HG03159 (cell line): Measurements from ENCODE around the gene SLC2A4RG.
A peak's percentile ranks its signal among the peaks of the same experiment; 100 is the strongest.

Source experiments
- ATAC-seq: cut with Tn5 transposase; IDR thresholded peaks from one replicate; pipeline ENCODE4 v1.9.1; 2021; ENCODE audit warnings: mild to moderate bottlenecking, moderate library complexity; ENCODE audit not compliant: unreplicated experiment

The SLC2A4RG gene, protein sequence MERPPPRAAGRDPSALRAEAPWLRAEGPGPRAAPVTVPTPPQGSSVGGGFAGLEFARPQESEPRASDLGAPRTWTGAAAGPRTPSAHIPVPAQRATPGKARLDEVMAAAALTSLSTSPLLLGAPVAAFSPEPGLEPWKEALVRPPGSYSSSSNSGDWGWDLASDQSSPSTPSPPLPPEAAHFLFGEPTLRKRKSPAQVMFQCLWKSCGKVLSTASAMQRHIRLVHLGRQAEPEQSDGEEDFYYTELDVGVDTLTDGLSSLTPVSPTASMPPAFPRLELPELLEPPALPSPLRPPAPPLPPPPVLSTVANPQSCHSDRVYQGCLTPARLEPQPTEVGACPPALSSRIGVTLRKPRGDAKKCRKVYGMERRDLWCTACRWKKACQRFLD

DNA sequence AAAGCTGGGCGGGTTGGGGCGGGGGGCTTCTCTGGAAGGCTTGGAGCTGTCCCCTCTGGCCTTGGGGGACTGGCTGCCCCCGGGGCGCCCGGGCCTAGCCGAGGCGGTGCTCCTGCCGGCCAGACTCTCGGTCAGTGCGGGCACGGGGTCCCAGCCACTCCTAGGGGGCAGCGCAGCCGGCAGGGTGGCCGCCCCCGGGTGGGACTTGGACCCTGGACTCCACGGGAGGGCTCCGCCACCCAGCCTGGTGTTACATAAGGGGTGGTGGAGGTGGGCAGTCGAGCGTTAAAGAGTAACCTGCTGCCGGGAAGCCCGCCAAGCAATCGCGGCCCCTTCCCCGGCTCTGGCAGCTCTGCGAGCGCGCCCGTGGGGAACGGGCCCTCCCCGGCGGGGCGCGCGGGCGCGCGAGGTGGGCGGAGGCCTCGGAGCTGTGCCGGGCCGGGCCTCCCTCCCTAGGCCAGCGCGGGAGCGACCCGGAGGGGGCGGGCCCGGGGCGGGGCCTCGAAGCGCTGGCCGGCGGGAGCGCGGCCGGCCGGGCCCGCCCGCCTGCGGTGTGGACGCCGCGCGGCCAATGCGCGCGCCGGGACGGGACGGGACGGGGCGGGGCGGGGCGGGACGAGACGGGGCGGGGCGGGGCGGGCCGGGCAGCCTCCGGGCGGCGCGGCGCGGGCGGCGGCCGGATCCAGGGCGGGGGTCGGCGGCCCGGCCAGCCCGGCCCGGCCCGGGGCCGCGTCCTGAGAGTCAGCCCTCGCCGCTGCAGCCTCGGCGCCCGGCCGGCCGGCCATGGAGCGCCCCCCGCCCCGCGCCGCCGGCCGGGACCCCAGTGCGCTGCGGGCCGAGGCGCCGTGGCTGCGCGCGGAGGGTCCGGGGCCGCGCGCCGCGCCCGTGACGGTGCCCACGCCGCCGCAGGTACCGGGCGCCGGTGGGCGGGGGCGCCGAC is at the start of gene SLC2A4RG:
Gene SLC2A4RG, plus strand, starts transcription at position 647 of the 940 bp plus-strand sequence. Its CDS starts 137 bp downstream, at position 784.
- peak; percentile 36 for ATAC-seq

DNA sequence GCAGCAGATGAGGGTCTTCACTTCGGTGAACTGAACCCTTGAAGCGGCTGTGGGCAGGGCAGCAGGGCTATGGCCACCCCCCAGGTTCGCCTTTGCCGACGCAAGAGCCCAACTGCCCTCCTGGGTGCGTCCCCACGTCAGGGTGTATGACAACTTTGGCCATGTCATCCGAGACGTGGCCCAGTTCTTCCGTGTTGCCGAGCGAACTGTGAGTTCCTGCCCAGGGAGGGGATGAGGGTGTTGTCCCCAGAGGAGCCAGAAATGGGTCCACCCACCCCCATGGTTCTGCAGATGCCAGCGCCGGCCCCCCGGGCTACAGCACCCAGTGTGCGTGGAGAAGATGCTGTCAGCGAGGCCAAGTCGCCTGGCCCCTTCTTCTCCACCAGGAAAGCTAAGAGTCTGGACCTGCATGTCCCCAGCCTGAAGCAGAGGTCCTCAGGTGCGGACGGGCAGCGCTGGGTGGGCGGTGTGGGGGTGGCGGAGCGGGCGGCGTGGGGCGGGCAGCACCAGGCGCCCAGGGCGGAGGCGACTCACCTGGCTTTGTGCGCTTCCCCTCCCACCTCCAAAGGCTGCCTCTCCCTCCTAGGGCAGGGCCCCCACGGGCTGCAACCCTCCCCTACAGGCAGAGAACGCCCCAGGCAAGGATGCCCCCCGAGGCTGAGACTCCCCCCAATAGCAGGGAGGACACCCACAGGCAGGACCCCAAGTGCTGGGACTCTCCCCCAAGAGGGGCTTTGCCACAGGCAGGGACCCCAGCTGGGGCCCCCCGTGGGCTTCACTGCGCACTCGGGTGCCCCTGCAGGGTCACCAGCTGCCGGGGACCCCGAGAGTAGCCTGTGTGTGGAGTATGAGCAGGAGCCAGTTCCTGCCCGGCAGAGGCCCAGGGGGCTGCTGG is 49.3 kb upstream of the SLC2A4RG start:
- ATAC-seq = no peak

DNA sequence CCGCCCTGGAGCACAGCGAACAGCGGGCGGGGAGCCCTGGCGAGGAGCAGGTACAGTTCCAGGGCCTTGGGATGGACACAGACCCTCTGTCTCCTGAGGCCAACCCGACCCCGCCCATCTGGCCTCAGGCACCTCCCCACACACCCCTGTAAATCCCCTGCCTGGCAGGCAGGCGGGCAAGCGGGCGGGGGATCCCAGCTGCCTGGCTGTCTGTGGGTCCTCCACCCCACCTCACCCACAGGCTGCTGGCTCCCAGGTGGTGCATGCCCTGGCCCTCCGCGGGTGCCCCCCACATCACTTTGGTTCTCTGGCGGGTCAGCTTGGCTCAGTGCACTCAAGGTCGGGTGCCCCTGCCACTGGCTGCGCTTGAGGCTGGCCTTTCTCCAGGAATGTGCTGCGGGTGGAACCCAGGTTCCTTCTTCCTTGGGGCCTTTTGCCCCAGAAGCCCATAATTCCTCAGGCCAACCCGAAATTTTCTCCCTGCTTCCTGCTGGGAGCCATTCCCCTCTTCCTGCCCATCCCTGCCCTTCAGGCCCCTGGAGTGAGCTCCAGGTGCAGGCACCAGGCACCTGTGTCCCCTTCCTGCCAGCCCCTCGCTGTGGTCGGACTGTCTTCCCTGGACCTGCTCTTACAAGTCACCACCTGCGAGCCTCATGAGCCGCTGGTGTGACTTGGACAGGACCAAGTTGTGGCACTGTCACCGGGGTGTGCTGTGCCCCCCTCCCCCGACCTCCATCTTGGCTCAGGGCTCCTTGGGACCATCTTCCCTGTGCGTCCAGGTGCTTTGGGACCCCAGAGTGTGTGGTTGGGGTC is 48.5 kb upstream of the SLC2A4RG start:
- ATAC-seq = no peak

DNA sequence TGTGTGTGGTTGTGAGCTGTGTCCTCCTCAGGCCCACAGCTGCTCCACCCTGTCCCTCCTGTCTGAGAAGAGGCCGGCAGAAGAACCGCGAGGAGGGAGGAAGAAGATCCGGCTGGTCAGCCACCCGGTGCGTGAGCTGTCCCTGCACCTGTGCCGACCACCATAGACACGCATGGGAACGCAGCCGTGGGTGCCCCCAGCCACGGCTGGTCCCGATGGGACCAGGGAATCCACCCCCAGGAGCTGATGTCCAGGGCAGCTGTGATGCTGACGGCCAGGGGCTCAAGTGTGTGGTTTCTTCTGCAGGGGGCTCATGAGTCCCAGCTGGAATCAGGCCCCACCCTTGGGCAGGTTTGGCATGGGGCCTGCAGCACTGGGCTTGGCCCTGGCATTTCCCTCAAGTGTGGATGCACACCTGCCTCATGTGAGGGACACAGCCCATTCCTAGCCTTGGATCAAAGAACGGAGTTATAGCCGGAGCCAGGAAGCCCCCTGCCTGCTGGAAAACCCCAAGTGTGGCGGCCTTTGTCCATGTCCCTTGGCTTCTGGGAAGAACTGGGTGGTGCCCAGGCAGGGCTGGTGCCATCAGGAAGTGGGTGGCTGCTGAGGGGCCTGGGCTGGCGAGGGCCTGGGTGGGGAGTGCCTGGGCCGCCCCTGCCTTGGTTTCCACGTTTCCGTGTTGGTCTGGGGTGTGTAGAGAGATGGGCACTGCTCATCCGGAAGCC is 47.7 kb upstream of the SLC2A4RG start:
- ATAC-seq = no peak

DNA sequence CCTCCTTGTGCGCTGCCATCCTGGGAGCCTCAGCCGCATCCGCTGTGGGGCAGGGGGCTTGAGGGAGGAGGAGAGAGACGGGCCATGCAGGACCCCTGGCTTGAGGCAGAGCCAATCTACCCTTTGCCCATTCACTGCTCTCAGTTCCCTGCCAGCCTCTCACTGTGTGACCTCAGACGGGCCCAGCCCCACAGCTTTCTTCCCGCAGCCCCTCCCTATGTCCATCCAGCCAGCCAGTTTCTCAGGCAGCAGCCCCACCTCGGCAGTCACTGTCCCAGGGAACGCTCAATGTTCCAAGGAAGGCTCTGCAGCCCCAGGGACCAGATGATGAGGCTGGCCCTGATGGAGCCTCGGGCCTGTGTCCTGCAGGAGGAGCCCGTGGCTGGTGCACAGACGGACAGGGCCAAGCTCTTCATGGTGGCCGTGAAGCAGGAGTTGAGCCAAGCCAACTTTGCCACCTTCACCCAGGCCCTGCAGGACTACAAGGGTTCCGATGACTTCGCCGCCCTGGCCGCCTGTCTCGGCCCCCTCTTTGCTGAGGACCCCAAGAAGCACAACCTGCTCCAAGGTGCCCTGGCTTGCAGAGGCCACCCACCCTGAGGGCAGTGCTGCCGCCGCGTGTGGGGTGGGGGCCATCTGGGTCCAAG is 47.0 kb upstream of the SLC2A4RG start:
- no peak for ATAC-seq

DNA sequence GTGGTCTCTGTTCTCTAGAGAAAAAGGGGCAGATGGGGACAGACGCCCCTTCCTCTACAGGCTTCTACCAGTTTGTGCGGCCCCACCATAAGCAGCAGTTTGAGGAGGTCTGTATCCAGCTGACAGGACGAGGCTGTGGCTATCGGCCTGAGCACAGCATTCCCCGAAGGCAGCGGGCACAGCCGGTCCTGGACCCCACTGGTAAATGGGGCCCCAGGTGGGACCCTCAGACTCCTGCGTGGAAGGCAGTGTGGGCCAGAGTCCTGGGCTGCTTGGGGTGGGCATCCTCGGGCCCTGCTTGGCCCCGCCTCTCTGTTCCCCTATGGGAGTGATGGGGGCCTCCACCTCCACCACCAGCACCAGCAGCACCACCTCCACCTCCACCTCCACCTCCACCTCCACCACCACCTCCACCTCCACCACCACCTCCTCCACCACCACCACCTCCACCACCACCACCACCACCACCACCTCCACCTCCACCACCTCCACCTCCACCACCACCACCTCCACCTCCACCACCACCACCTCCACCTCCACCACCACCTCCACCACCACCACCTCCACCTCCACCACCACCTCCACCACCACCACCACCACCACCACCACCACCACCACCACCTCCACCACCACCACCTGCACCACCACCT is 46.4 kb upstream of the SLC2A4RG start:
- ATAC-seq = no peak

DNA sequence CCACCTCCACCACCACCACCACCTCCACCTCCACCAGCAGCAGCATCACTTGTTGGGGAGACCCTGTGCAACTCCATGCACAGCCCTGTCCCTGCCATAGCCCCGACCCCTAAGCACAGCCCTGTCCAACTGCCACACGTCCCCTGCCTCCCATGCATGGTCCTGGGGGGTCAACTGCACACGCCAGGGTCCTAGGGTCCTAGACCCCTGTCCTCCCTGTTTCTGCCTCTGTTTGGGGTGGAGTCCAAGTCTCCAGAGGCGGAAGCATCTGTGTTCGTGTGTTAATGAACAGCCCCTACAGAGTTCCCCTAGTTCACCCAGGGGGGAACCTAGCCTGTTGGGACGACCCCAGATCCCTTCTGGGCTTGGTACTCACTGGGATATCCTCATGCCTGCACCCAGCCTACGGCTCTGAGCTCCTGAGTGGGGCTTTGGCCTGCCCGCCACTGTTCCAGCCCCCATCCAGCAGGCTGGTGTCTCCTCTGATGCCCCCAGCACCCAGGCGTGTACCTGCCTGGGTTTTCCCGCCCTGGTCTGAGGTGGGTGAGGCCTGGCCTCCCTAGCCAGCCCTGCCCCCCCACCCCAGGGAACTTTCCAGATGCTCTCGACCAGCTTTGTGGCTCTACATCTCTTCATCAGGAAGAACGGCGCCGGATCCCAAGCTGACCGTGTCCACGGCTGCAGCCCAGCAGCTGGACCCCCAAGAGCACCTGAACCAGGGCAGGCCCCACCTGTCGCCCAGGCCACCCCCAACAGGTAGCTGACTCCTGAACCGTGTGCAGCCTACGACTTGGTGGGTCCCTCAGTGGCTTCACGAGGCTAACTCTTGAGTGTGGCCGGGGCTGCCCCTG is 45.6 kb upstream of the SLC2A4RG start:
- no peak for ATAC-seq

DNA sequence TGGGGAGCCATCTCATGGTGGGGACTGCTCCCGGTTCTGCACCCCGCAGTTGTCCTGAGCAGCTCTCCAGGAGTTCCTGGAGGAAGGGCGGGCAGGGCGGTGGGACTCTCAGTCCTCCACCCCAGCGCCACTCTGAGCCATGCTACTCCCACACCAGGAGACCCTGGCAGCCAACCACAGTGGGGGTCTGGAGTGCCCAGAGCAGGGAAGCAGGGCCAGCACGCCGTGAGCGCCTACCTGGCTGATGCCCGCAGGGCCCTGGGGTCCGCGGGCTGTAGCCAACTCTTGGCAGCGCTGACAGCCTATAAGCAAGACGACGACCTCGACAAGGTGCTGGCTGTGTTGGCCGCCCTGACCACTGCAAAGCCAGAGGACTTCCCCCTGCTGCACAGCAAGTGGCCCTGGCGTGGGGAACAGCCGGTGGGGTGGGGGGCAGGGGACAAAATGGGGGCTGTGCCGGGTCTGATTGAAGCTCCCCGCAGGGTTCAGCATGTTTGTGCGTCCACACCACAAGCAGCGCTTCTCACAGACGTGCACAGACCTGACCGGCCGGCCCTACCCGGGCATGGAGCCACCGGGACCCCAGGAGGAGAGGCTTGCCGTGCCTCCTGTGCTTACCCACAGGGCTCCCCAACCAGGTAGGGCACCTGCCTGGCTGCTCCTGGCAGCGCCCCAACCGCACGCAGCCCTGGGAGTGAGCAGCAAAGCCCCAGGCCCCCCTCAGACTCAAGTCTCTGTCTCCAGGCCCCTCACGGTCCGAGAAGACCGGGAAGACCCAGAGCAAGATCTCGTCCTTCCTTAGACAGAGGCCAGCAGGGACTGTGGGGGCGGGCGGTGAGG is 44.8 kb upstream of the SLC2A4RG start:
- no peak for ATAC-seq

DNA sequence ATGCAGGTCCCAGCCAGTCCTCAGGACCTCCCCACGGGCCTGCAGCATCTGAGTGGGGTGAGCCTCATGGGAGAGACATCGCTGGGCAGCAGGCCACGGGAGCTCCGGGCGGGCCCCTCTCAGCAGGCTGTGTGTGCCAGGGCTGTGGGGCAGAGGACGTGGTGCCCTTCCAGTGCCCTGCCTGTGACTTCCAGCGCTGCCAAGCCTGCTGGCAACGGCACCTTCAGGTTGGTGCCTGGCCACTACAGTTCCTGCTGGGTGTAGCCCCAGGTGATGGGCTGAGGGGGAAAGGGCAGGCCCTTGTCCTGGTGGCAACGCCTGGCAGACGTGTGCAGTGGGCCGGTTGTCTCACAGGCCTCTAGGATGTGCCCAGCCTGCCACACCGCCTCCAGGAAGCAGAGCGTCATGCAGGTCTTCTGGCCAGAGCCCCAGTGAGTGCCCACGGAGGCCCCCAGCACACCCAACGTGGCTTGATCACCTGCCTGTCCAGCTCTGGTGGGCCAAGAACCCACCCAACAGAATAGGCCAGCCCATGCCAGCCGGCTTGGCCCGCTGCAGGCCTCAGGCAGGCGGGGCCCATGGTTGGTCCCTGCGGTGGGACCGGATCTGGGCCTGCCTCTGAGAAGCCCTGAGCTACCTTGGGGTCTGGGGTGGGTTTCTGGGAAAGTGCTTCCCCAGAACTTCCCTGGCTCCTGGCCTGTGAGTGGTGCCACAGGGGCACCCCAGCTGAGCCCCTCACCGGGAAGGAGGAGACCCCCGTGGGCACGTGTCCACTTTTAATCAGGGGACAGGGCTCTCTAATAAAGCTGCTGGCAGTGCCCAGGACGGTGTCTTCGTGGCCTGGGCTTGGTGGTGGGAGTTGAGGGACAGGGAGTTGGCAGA is 43.9 kb upstream of the SLC2A4RG start:
- ATAC-seq = no peak

DNA sequence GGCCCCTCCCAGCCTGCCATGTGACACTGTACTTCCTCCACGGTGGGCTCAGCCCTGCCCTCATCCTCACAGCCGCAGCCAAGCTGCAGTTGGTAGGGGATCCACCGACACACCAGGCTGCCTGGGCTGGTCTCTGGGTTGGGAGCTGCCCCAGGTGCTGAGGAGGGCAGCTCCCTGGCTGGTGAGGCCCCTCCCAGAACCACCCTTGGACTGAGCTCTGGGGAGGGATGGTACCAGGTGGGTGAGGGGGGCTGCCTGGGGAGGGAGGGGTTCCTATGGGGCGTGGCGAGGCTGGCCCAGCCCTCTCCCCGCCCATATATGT is 43.3 kb upstream of the SLC2A4RG start:
- ATAC-seq = no peak

DNA sequence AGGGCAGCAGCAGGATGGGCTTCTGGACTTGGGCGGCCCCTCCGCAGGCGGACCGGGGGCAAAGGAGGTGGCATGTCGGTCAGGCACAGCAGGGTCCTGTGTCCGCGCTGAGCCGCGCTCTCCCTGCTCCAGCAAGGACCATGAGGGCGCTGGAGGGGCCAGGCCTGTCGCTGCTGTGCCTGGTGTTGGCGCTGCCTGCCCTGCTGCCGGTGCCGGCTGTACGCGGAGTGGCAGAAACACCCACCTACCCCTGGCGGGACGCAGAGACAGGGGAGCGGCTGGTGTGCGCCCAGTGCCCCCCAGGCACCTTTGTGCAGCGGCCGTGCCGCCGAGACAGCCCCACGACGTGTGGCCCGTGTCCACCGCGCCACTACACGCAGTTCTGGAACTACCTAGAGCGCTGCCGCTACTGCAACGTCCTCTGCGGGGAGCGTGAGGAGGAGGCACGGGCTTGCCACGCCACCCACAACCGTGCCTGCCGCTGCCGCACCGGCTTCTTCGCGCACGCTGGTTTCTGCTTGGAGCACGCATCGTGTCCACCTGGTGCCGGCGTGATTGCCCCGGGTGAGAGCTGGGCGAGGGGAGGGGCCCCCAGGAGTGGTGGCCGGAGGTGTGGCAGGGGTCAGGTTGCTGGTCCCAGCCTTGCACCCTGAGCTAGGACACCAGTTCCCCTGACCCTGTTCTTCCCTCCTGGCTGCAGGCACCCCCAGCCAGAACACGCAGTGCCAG is 42.8 kb upstream of the SLC2A4RG start, which contains the start of gene TNFRSF6B:
Gene TNFRSF6B, plus strand, starts transcription at position 25 of the 729 bp plus-strand sequence. Its CDS starts 116 bp downstream, at position 141.
- no peak for ATAC-seq

DNA sequence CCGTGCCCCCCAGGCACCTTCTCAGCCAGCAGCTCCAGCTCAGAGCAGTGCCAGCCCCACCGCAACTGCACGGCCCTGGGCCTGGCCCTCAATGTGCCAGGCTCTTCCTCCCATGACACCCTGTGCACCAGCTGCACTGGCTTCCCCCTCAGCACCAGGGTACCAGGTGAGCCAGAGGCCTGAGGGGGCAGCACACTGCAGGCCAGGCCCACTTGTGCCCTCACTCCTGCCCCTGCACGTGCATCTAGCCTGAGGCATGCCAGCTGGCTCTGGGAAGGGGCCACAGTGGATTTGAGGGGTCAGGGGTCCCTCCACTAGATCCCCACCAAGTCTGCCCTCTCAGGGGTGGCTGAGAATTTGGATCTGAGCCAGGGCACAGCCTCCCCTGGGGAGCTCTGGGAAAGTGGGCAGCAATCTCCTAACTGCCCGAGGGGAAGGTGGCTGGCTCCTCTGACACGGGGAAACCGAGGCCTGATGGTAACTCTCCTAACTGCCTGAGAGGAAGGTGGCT is 42.2 kb upstream of the SLC2A4RG start:
- ATAC-seq = no peak

DNA sequence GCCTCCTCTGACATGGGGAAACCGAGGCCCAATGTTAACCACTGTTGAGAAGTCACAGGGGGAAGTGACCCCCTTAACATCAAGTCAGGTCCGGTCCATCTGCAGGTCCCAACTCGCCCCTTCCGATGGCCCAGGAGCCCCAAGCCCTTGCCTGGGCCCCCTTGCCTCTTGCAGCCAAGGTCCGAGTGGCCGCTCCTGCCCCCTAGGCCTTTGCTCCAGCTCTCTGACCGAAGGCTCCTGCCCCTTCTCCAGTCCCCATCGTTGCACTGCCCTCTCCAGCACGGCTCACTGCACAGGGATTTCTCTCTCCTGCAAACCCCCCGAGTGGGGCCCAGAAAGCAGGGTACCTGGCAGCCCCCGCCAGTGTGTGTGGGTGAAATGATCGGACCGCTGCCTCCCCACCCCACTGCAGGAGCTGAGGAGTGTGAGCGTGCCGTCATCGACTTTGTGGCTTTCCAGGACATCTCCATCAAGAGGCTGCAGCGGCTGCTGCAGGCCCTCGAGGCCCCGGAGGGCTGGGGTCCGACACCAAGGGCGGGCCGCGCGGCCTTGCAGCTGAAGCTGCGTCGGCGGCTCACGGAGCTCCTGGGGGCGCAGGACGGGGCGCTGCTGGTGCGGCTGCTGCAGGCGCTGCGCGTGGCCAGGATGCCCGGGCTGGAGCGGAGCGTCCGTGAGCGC is 41.6 kb upstream of the SLC2A4RG start:
- no peak for ATAC-seq
